Right forelimb (tissue), 1 donor: ENCODE results near the gene NDUFA13.

Source experiments
- DNase-seq: peaks from one replicate; pipeline ENCODE4 v3.0.0-alpha.2; 2018

Gene NDUFA13

GRCh38 chr19:19489804-19490204 is 26.2 kb upstream of the NDUFA13 start:
- no peak for DNase-seq

GRCh38 chr19:19490214-19490968 is 25.6 kb upstream of the NDUFA13 start:
- DNase-seq, result peak; percentile 89

- no peak for DNase-seq
Observed at GRCh38 chr19:19491321-19492025, 24.6 kb upstream of the NDUFA13 start.

GRCh38 chr19:19492026-19492610 is 23.9 kb upstream of the NDUFA13 start:
- no peak for DNase-seq

- no peak for DNase-seq
Observed at GRCh38 chr19:19493841-19494546, 22.0 kb upstream of the NDUFA13 start.

- no peak for DNase-seq
Observed at GRCh38 chr19:19495614-19496603, 20.1 kb upstream of the NDUFA13 start.

GRCh38 chr19:19498255-19498991 is 17.6 kb upstream of the NDUFA13 start:
- no peak for DNase-seq

GRCh38 chr19:19499272-19499995 is 16.6 kb upstream of the NDUFA13 start:
- no peak for DNase-seq

GRCh38 chr19:19500975-19501644 is 14.9 kb upstream of the NDUFA13 start:
- DNase-seq, result no peak

- no peak for DNase-seq
Observed at GRCh38 chr19:19501798-19502197, 14.2 kb upstream of the NDUFA13 start.

GRCh38 chr19:19502281-19502680 is 13.7 kb upstream of the NDUFA13 start:
- no peak for DNase-seq

- DNase-seq, result no peak
Observed at GRCh38 chr19:19502808-19503602, 13.0 kb upstream of the NDUFA13 start.

GRCh38 chr19:19504754-19505668 is 11.0 kb upstream of the NDUFA13 start:
- DNase-seq, result no peak

- DNase-seq, result no peak
Observed at GRCh38 chr19:19505669-19506326, 10.2 kb upstream of the NDUFA13 start.

- no peak for DNase-seq
Observed at GRCh38 chr19:19506592-19506991, 9.4 kb upstream of the NDUFA13 start.

GRCh38 chr19:19507354-19507753 is 8.7 kb upstream of the NDUFA13 start:
- no peak for DNase-seq

GRCh38 chr19:19508217-19508616 is 7.8 kb upstream of the NDUFA13 start:
- no peak for DNase-seq

GRCh38 chr19:19510432-19510831 is 5.6 kb upstream of the NDUFA13 start:
- DNase-seq, result no peak
